Smooth muscle cell of bladder (primary cell): ENCODE results near the gene TEKT1. TPM values are rescaled to one million over a fixed set of nuclear protein-coding genes. Genes with fewer than 3 reads are reported as not detected.

Source experiments
- total RNA-seq: library from RNA; depleted of rRNA; stranded (reverse); fragments of >200 nt; gene quantifications from 2 replicates; pipeline ENCODE4 v1.2.3, GENCODE V29; 2014

Gene TEKT1
- not detected in 2 replicates for total RNA-seq

GRCh38 chr17:6831661-6832263 lies at the start of gene TEKT1:
Gene TEKT1, minus strand, starts transcription at chr17:6831729. Its CDS starts 1,353 bp downstream, at chr17:6830376.

DNA sequence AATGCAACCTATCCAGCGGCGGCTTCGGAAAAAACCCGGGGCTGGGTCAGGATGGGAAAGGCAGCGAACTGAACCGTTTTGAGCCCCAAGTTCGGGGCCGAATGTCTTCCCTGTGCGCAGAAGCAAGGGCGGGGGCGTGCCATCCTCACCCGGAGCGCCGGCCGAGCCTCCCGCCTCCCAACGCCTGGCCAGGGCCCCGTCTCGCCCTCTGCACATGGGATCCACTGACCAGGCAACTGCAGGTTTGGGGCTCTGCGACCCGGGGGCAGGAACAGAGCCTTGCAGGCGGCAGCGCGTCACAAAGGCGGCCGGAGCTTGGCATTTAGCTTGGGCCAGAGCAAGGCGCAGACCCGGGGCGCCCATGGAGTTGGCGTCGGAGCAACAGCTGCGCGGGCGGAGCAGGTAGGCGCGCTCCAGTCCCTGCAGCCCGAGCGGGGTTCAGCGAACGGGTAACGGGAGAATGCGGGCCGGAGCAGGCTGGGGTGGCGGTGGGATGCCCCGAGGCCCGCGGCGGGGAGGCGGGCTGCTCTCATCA lies 55.6 kb downstream of the TEKT1 start, which contains the start of gene FBXO39:
Gene FBXO39, plus strand, starts transcription at position 345 of the 535 bp plus-strand sequence. CDS start 3,654 bp downstream, outside the sequence.

GRCh38 chr17:6755731-6756184 lies 75.8 kb downstream of the TEKT1 start, which contains the start of gene XAF1:
Gene XAF1, plus strand, starts transcription at chr17:6756046. Its CDS starts 33 bp downstream, at chr17:6756079.

Other genes starting within 250 kb of the TEKT1 start
- 8.2 and 11.3 TPM in 2 replicates for gene KIAA0753, start 191.0 kb downstream of the TEKT1 start, total RNA-seq
- 102 and 110 TPM in 2 replicates for gene TXNDC17, start 190.7 kb downstream of the TEKT1 start, total RNA-seq
- gene MED31, start 180.1 kb downstream of the TEKT1 start, total RNA-seq: 8.5 and 10.4 TPM in 2 replicates
- 0.18 and 0.43 TPM in 2 replicates for gene C17orf100, start 180.0 kb downstream of the TEKT1 start, total RNA-seq
- gene SLC13A5, start 118.4 kb downstream of the TEKT1 start, total RNA-seq: not detected in 2 replicates
- gene XAF1, start 75.7 kb downstream of the TEKT1 start, total RNA-seq: 20.3 and 40.0 TPM in 2 replicates
- gene FBXO39, start 55.5 kb downstream of the TEKT1 start, total RNA-seq: under 0.01 and 0.14 TPM in 2 replicates
- gene ALOX12, start 164.3 kb upstream of the TEKT1 start, total RNA-seq: not detected in 2 replicates
- 34.1 and 44.0 TPM in 2 replicates for gene RNASEK, start 180.9 kb upstream of the TEKT1 start, total RNA-seq
- gene BCL6B, start 191.3 kb upstream of the TEKT1 start, total RNA-seq: 0.83 TPM in 1 of 2 replicates, not detected in the other
- 0.57 and 0.92 TPM in 2 replicates for gene SLC16A13, start 204.3 kb upstream of the TEKT1 start, total RNA-seq
- 0.28 TPM in 2 replicates for gene SLC16A11, start 212.4 kb upstream of the TEKT1 start, total RNA-seq
- gene CLEC10A, start 248.5 kb upstream of the TEKT1 start, total RNA-seq: not detected in 2 replicates